GM13977 (cell line): ENCODE results near the gene IQCK.

Experiments used
- DNase-seq: peaks from one replicate; pipeline ENCODE4 v3.0.0; 2012; ENCODE audit warnings: low spot score
- in situ Hi-C: fragments of 300-500 bp; cut with MboI; formaldehyde crosslinking; loops from one replicate; pipeline ENCODE4 v1.12.0; 2022; ENCODE audit warnings: low sequenced_read_pairs, low pct_unique_long_range_greater_than_20kb, mixed read lengths, inconsistent platforms; ENCODE audit not compliant: unreplicated experiment
- TF ChIP-seq, protein P1 (sequence below): IDR thresholded peaks from 2 replicates; pipeline ENCODE4 v1.5.1; 2012; ENCODE audit warnings: mild to moderate bottlenecking, control low read depth; ENCODE audit not compliant: insufficient read depth; ENCODE audit errors: extremely low read depth, missing control alignments

The IQCK gene

DNA sequence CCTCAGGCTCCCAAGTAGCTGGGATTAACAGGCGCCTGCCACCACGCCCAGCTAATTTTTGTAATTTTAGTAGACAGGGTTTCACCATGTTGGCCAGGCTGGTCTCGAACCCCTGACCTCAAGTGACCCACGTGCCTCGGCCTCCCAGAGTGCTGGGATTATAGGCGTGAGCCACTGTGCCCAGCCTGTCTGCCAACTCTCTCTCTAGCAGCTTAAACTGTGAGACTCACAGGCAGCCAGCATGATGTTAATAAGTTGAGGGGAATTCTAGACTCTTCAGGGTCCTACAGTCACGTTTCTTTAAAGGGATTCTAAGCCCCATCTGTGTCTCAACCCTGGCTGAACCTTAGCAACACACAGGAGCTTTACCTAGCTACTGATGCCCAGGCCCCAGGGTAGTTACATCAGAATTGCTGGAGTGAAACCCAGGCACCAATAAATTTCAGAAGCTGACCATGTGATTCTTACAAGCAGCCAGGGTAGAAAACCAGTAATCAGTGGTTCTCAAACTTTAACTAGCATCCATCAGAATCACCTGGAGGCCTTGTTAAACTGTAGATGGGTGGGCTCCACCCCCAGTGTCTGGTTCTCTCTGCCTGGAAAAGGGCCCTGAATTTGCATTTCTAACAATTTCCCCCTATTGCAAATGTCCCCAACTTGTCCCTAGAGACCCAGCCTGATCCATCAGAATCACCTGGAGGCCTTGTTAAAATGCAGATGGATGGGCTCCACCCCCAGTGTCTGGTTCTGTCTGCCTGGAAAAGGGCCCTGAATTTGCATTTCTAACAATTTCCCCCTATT, 135.9 kb downstream of the IQCK start:
- no peak for DNase-seq
- in situ Hi-C loops = no loop called here
- TF ChIP-seq, protein P1, sequence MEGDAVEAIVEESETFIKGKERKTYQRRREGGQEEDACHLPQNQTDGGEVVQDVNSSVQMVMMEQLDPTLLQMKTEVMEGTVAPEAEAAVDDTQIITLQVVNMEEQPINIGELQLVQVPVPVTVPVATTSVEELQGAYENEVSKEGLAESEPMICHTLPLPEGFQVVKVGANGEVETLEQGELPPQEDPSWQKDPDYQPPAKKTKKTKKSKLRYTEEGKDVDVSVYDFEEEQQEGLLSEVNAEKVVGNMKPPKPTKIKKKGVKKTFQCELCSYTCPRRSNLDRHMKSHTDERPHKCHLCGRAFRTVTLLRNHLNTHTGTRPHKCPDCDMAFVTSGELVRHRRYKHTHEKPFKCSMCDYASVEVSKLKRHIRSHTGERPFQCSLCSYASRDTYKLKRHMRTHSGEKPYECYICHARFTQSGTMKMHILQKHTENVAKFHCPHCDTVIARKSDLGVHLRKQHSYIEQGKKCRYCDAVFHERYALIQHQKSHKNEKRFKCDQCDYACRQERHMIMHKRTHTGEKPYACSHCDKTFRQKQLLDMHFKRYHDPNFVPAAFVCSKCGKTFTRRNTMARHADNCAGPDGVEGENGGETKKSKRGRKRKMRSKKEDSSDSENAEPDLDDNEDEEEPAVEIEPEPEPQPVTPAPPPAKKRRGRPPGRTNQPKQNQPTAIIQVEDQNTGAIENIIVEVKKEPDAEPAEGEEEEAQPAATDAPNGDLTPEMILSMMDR = no peak

DNA sequence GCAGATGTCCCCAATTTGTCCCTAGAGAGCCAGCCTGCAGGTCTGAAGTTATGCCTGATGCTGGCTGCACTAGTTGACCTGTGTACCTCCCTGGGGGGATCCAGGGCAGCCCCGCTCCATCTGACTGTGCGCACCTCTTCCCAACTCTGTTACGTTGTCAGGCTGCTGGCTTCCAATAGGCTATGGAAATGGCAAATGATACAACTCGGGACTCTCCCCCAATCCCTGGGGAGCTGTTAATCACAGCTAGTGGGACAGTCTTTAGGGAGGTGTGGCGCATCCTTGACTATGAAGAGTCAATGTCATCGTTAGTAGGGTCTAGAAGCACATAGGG, 136.4 kb downstream of the IQCK start:
- in situ Hi-C loops = no loop called here

GRCh38 chr16:19856120-19856519, 138.0 kb downstream of the IQCK start:
- no peak for DNase-seq
- TF ChIP-seq, protein P1 = no peak
- in situ Hi-C loops = no loop called here

More for the DNA sequence above, 136.4 kb downstream of the IQCK start:
- TF ChIP-seq, protein P1 = no peak
- no peak for DNase-seq

DNA sequence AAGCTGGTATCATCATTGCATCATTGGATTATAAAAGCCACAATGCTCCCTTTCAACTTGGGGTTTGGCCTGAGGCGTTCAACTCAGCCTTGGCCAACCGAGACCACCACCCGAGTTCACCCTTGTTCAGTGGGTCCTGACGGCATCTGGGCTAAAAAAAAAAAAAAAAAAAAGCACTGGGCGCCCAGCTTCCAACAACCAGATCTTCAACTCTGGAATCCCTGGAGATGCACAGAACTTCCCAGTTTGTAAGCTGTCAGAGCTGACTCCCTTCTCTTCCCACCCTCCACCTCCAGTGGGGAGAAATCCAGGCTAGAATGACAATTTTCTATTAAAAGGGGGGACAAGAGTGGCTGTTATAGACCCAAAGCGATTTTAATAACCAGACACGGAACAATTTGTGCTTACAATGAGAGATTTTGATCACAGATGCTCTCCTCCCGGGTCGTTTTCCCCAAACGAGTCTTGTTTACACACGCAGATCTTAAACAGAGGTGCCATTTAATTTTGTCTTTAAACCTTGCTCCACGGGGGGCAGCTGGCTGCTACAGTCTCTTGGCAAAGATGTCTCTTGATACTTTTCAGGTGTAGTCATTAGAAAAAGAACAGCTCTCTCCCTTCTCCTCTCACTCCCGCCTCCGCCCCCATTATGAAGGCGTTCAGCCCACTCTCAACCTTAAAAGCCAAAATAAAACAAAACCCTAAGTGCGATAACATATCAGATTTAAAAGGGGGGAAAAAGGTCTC, 139.7 kb downstream of the IQCK start:
- in situ Hi-C loops = no loop called here
- TF ChIP-seq, protein P1 = no peak
- no peak for DNase-seq

- DNase-seq = no peak
- TF ChIP-seq, protein P1 = no peak
- in situ Hi-C loops = no loop called here
Observed at GRCh38 chr16:19858340-19859018, 140.4 kb downstream of the IQCK start.

- no peak for DNase-seq
- TF ChIP-seq, protein P1 = no peak
- in situ Hi-C loops = no loop called here
Observed at GRCh38 chr16:19859166-19859565, 141.1 kb downstream of the IQCK start.
